DMS114 treated with DMSO at 0.1 percent for 48 hours (cell line): ENCODE data around the gene ATIC.
"Not testable (repeated sequence)": the region's sequence is repeated elsewhere in the genome, so short reads cannot be mapped to it uniquely, and the experiment has no call there.

Experiments
- DNase-seq: peaks from one replicate; lab custom pipeline; 2025; ENCODE audit not compliant: unreplicated experiment; lab: John Stamatoyannopoulos, UW

The ATIC gene

GRCh38 chr2:215360059-215360458, 48.2 kb downstream of the ATIC start:
- DNase-seq, result not testable (repeated sequence)

DNA sequence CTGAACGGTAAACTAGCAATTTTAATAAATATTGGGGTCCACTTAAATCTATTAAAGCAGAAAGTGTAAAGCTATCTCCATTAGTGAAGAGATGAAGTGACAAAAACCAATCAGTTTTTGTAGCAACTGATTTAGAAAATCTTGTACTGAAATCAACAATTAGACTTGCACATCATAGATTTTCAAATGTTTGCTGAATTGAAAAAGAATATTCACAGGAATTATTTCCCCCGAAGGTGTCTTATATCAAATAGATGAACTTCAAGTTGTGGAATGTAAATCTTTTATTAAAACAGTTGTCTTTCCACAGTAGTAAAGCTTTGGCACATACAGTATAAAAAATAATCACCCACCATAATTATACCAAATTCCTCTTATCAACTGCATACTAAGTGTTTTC, 48.7 kb downstream of the ATIC start:
- DNase-seq, result no peak

GRCh38 chr2:215361211-215361875, 49.5 kb downstream of the ATIC start:
- no peak for DNase-seq

DNA sequence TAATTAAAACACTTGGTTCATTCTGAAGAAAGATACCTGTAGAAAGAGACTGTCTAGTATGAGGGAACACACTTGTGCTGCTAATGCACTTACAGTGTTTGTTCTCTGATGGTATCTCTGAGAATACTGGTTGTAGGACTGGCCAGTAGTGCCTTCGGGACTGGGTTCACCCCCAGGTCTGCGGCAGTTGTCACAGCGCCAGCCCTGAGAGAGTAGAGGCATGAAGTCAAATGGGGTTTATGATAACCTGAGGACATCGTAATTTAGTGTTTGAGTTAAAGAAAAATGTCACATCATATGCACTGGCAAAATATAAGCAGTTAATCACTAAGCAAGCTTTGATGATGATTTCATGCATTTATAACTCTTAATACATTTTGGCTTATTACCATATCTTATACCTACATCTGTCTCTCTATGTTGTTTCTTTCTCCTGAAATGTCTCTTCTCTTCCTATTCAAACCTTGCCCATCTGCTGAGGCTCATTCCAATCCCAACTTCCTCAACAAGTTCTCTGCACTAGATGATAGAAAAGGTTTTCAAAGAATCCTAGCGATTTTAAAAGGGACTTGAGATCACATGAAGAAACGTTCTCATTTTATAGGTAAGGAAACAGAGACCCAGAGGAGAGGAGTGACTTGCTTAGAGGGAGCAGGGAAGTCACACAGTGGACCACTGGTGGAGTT, 50.2 kb downstream of the ATIC start:
- DNase-seq, result no peak

GRCh38 chr2:215362562-215362904, 50.7 kb downstream of the ATIC start:
- no peak for DNase-seq

GRCh38 chr2:215363039-215363438, 51.2 kb downstream of the ATIC start:
- no peak for DNase-seq

GRCh38 chr2:215363461-215364156, 51.8 kb downstream of the ATIC start:
- DNase-seq, result no peak

GRCh38 chr2:215364157-215365155, 52.6 kb downstream of the ATIC start:
- DNase-seq, result no peak

DNA sequence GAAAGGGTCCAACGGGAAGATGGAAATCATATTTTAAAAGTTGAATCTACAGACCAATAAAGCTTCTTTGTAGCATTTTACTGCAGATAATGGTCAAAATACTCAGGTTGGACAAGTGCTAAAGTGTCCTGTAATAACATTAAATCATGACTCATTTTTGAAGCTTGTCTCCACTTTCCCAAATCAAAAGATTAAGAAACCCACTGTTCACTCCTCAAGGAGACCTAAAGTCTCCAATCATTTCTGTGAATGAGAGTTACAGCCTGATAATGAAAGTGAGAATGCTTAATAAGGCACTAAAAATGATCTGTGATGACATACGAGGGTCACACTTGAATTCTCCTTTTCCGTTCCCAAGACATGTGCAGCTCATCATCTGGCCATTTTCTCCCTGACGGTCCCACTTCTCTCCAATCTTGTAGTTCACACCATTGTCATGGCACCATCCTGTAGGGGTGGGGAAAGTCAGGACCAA, 53.4 kb downstream of the ATIC start:
- DNase-seq, result no peak

- DNase-seq, result no peak
Measured at GRCh38 chr2:215366440-215367032, 54.7 kb downstream of the ATIC start.

DNA sequence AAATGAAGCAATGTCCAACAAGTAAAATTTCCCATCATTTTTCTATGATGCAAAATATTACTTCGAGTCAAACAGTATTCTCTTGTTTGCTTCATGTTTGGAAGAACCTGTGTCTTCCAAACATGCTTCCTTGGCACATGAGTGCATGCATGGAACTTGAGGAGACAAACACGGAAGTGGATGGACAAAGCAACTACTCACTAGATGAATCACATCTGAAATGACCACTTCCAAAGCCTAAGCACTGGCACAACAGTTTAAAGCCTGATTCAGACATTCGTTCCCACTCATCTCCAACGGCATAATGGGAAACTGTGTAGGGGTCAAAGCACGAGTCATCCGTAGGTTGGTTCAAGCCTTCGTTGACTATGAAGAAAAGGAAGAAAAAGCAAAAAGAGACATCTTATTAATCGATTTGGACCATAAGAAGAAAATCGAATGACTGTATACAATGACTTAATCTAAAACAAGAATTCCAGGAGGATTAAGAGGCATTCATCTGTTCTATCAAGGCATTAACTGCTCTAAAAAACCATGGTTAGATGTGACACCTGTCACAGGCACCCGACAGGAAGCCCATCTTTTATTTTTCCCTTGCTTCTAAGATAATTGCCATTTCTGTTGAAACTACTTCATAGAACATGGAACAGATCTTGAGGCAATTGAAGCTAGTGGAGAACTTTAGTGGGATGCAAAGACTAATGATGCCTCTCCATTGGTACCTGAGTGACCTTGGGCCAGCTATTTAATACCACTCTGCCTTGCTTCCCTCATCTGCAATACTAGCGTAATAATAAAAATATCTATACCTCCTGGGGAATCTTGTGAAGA, 56.0 kb downstream of the ATIC start:
- DNase-seq, result no peak

DNA sequence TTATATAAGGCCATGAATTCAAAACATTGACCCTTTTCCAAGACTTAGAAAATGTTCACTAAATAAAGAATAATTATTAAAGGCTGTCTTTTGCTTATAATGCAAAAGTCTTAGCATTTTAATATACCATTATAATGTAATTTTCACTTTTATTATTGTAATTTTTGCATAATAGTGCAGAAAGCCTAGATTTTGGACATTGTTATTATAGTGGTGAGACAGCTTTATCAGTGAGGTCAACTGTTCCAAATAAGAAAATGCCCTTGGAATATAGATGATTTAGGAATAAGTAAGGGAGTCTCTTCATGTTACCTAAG, 56.6 kb downstream of the ATIC start:
- DNase-seq, result no peak

DNA sequence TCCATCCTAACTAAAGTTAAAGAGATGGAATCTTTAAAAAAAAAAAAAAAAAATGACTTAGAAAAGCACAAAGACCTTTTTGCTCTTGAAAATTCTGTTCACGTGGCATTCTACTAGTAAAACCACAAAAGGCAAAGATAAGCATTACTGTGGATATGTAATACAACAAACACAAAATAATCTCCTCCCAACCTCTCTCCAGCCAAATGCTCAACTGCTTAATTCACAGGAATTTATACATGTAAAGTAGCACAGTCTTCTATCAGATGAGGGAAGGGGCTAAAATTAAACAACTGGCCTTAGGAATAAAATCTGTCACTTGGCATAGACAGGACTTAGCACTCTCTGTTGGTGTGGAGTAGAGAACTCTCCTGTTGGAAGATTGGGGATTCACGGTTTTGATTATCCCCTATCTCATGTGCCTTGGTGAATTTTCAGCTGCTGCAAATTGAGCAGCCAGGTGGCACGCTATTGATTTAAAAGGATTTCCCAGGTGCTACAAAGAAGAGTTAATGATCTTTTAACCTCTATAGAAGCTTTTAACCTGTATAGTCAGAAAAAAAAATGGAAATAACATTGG, 57.4 kb downstream of the ATIC start:
- no peak for DNase-seq

- DNase-seq, result no peak
Measured at GRCh38 chr2:215370112-215370965, 58.5 kb downstream of the ATIC start.

- no peak for DNase-seq
Measured at GRCh38 chr2:215371915-215372897, 60.3 kb downstream of the ATIC start.

GRCh38 chr2:215372968-215373649, 61.2 kb downstream of the ATIC start:
- no peak for DNase-seq

- DNase-seq, result no peak
Measured at GRCh38 chr2:215374002-215374401, 62.1 kb downstream of the ATIC start.
